Effector memory CD8-positive, alpha-beta T cell (primary cell): ENCODE measurements around the gene C3orf20.
"Not testable (repeated sequence)": the region's sequence is repeated elsewhere in the genome, so short reads cannot be mapped to it uniquely, and the experiment has no call there.

ENCODE experiments used
- ATAC-seq: fragments of 150-1000 bp; cut with Tn5 transposase; replicated peaks from 2 replicates; pipeline ENCODE4 v1.10.0; 2021; ENCODE audit warnings: mild to moderate bottlenecking, moderate library complexity
- DNase-seq, 3 experiments: peaks; one replicate each; pipeline ENCODE4 v3.0.0; 2021
- H3K27ac Mint-ChIP-seq, 2 donors: one replicate each; pipeline ENCODE4 v1.8.0; 2022; ENCODE audit warnings: mild to moderate bottlenecking in 2 of 2, mixed read lengths in 2 of 2, moderate library complexity in 2 of 2
- H3K27me3 Mint-ChIP-seq, 2 donors: one replicate each; pipeline ENCODE4 v1.8.0; 2022; ENCODE audit warnings: mixed read lengths in 2 of 2
- H3K36me3 Mint-ChIP-seq: one replicate; pipeline ENCODE4 v1.8.0; 2022; ENCODE audit warnings: mild to moderate bottlenecking, moderate library complexity, mixed read lengths; ENCODE audit not compliant: insufficient read depth
- H3K4me1 Mint-ChIP-seq, 2 donors: one replicate each; pipeline ENCODE4 v1.8.0; 2022; ENCODE audit warnings: low read depth in 2 of 2, mixed read lengths in 2 of 2
- H3K4me3 Mint-ChIP-seq, 2 donors: one replicate each; pipeline ENCODE4 v1.8.0; 2022; ENCODE audit warnings: mild to moderate bottlenecking in 2 of 2, mixed read lengths in 2 of 2, moderate library complexity in 2 of 2
- H3K9me3 Mint-ChIP-seq, 2 donors: one replicate each; pipeline ENCODE4 v1.8.0; 2022; ENCODE audit warnings: mixed read lengths in 2 of 2

The C3orf20 gene

GRCh38 chr3:14640734-14641133 lies 34.2 kb upstream of the C3orf20 start:
- Mint-ChIP-seq H3K4me3 (no peak overlapping the region), H3K4me1 (no peaks in the 10 kb centered on the region), H3K27me3 (peaks cover 57 to 73% of the 10 kb centered on the region in 2 donors), H3K9me3 (no peaks in the 10 kb centered on the region), H3K36me3 (no peaks in the 10 kb centered on the region), H3K27ac (no peak overlapping the region)
- ATAC-seq (no peak), DNase-seq (no peak)

- Mint-ChIP-seq H3K27ac (no peak overlapping the region), H3K27me3 (peaks cover 57 to 67% of the 10 kb centered on the region in 2 donors), H3K4me1 (peaks cover 0 to 2% of the 10 kb centered on the region in 2 donors), H3K9me3 (no peaks in the 10 kb centered on the region), H3K4me3 (no peak overlapping the region), H3K36me3 (no peaks in the 10 kb centered on the region)
- no peak for ATAC-seq
- no peak for DNase-seq
These were observed 33.6 kb upstream of the C3orf20 start for GRCh38 chr3:14641346-14641745.

- H3K27me3 Mint-ChIP-seq, result peaks cover 17 to 26% of the 10 kb centered on the region in 2 donors
- ATAC-seq, result no peak
- no peaks in the 10 kb centered on the region for H3K36me3 Mint-ChIP-seq
- H3K4me3 Mint-ChIP-seq, result no peak overlapping the region
- H3K4me1 Mint-ChIP-seq, result peaks cover 3 to 8% of the 10 kb centered on the region in 2 donors
- DNase-seq, result no peak
- H3K9me3 Mint-ChIP-seq, result no peaks in the 10 kb centered on the region
- H3K27ac Mint-ChIP-seq, result no peak overlapping the region
These were observed 29.5 kb upstream of the C3orf20 start for GRCh38 chr3:14645453-14645852.

DNA sequence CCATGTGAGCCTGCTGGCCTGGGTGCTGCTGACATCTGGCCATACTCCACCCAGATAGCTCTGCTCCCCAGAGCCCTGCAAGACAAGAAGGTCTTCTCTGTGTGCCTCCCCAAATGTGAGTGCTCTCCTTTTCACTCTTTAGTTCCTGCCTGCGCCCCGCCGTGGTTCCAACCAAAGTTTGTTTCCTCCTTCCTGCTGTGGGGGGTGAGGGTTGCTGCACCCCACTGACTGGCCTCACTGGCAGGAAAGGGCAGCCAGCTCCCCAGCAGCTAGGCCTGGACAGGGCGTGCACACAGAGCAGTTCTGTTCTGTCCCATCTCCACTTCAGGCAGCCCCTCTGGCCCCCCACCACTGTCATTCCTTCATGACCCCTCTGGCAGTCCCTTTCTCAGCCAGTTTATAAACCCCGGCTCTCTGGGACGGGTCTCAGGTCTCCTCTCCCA lies 28.8 kb upstream of the C3orf20 start:
- DNase-seq (no peak), ATAC-seq (no peak)
- no peak overlapping the region for H3K4me3 Mint-ChIP-seq
- peaks cover under 1% of the 10 kb centered on the region for H3K36me3 Mint-ChIP-seq
- peaks cover 9 to 13% of the 10 kb centered on the region in 2 donors for H3K4me1 Mint-ChIP-seq
- peaks cover 12 to 19% of the 10 kb centered on the region in 2 donors for H3K27me3 Mint-ChIP-seq
- no peaks in the 10 kb centered on the region for H3K9me3 Mint-ChIP-seq
- no peak overlapping the region for H3K27ac Mint-ChIP-seq

DNA sequence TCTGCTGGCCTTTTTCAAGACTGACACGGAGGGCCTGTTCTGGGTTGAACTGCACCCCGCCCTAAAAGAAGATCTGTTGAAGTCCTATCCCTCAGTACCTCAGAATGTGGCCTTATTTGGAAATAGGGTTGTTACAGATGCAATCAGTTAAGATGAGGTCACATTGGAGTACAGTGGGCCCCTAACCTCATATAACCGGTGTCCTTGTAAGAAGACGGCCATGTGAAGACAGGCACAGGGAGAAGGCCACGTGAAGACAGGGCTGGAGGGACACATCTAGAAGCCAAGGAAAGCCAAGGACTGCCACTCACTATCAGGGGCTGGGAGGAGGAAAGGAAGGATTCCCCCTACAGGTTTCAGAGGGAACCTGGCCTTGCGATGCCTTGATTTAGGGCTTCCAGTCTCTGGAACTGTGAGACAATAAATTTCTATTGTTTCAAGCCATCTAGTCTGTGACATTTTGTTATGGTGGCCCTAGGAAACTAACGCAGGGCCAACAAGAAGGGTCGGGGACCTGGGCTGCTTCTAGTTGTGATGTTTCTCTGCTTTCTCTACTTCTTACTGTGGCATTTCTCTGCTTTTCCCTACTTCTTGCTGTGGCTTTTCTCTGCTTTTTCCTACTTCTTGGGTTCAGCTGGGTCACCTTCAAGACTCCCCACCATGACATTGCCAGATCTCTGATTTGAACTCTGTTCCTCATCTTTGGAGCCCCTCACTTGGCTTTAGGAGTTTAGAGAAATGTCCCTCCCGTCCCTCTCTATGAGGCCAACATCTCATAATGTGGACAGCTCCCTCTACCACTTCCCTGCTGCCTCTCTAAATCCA lies 28.1 kb upstream of the C3orf20 start:
- no peak overlapping the region for H3K4me3 Mint-ChIP-seq

GRCh38 chr3:14647976-14648955 lies 26.7 kb upstream of the C3orf20 start:
- Mint-ChIP-seq H3K36me3 (peaks cover 12% of the 10 kb centered on the region), H3K4me1 (peaks cover 15 to 26% of the 10 kb centered on the region in 2 donors), H3K9me3 (no peaks in the 10 kb centered on the region), H3K27me3 (peaks cover 4 to 8% of the 10 kb centered on the region in 2 donors), H3K27ac (no peak overlapping the region), H3K4me3 (no peak overlapping the region)
- ATAC-seq (no peak), DNase-seq (no peak)

More for the DNA sequence above, 28.1 kb upstream of the C3orf20 start:
- Mint-ChIP-seq H3K4me1 (peaks cover 10 to 13% of the 10 kb centered on the region in 2 donors), H3K36me3 (peaks cover 7% of the 10 kb centered on the region), H3K27ac (no peak overlapping the region), H3K9me3 (no peaks in the 10 kb centered on the region), H3K27me3 (peaks cover 9 to 13% of the 10 kb centered on the region in 2 donors)
- ATAC-seq (no peak), DNase-seq (no peak)

GRCh38 chr3:14649466-14649865 lies 25.5 kb upstream of the C3orf20 start:
- DNase-seq, result no peak
- no peaks in the 10 kb centered on the region for H3K27me3 Mint-ChIP-seq
- H3K4me1 Mint-ChIP-seq, result peaks cover 18 to 33% of the 10 kb centered on the region in 2 donors
- no peak for ATAC-seq
- H3K9me3 Mint-ChIP-seq, result no peaks in the 10 kb centered on the region
- no peak overlapping the region for H3K4me3 Mint-ChIP-seq
- peaks cover 15% of the 10 kb centered on the region for H3K36me3 Mint-ChIP-seq
- H3K27ac Mint-ChIP-seq, result no peak overlapping the region

GRCh38 chr3:14650193-14650592 lies 24.7 kb upstream of the C3orf20 start:
- ATAC-seq (no peak), DNase-seq (no peak)
- peaks cover 18 to 33% of the 10 kb centered on the region in 2 donors for H3K4me1 Mint-ChIP-seq
- H3K27me3 Mint-ChIP-seq, result no peaks in the 10 kb centered on the region
- peak overlapping the region; percentile 89 to 91 for H3K4me3 Mint-ChIP-seq
- H3K27ac Mint-ChIP-seq, result peak overlapping the region; percentile 97 to 98
- H3K36me3 Mint-ChIP-seq, result peaks cover 23% of the 10 kb centered on the region
- no peaks in the 10 kb centered on the region for H3K9me3 Mint-ChIP-seq

DNA sequence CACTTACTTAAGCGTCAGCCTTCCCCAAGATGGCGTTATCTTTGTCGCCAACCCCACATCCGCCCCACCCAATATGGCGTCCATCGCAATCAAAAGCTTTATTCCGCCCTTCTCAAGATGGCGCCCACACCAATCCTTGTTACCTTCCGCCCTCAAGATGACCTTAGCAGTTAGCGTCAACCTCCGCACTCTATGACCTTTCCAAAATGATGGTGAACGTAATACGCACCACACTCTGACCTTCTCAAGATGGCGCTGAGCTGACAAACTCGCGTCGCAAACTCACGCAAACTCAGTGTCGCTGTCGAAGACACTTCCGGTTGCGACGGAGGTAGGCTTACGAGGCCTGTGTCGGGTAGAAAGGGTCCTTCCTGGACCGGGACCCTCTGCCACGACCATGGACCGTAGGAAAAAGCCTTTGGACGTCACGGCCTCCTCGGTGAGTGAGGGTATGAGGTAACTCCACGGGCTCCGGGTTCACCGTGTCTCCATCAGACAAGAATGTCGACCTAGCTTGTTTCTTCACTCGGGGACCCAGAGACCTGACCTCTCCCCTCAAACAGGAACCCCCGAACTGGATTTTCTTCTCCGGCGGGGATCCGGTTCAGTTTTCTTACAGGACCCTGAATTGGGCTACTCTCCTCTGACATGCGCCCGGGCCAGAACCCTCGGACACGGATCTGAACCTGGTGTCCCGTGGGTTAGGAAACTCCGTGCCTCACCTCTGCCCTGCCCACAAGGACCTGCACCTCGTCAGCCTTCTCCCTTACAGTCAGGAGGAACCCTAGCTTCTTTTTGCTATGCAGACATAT lies 23.3 kb upstream of the C3orf20 start, which contains the start of gene CCDC174:
CCDC174 (plus strand) TSS at position 323 of the 812 bp plus-strand sequence; CDS start at position 398, 75 bp downstream.
- Mint-ChIP-seq H3K36me3 (peaks cover 37% of the 10 kb centered on the region), H3K27me3 (no peaks in the 10 kb centered on the region), H3K4me3 (peak within 1 kb of the TSS; percentile 89 to 91), H3K27ac (peak within 1 kb of the TSS; percentile 97 to 98), H3K9me3 (no peaks in the 10 kb centered on the region), H3K4me1 (peaks cover 16 to 36% of the 10 kb centered on the region in 2 donors)
- ATAC-seq (peak; percentile 94), DNase-seq (peak; percentile 97 to 99 (median 98))

GRCh38 chr3:14652360-14652907 lies 22.5 kb upstream of the C3orf20 start:
- not testable (repeated sequence) for H3K9me3 Mint-ChIP-seq, DNase-seq, H3K27me3 Mint-ChIP-seq, ATAC-seq
- Mint-ChIP-seq H3K36me3 (peaks cover 45% of the 10 kb centered on the region), H3K4me3 (peak overlapping the region; percentile 89 to 91), H3K27ac (peak overlapping the region; percentile 97 to 98), H3K4me1 (peaks cover 17 to 38% of the 10 kb centered on the region in 2 donors)

DNA sequence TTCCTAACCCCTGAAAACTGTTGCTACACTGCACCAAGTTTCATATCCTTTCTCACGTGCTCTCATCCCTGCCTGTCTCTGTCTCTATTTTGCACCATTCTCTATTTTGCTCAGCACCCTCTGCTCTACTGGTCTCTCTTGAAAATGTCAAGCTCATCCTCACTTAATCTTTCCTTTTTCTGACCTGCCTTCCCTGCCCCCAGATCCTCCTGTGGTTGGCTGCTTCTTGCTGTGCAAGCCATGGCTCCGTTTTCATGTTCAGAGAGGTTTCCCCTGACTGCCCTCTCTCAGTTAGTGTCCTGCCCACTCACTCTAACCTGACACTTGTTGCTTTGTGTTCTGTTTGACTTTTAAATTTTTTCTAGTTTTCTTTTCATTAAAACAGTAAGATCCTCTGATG lies 17.4 kb upstream of the C3orf20 start:
- H3K9me3 Mint-ChIP-seq, result no peaks in the 10 kb centered on the region
- peaks cover 84% of the 10 kb centered on the region for H3K36me3 Mint-ChIP-seq
- DNase-seq (no peak), ATAC-seq (no peak)
- no peak overlapping the region for H3K4me3 Mint-ChIP-seq
- H3K27ac Mint-ChIP-seq, result peak overlapping the region in 1 of 2 donors; percentile 13
- H3K4me1 Mint-ChIP-seq, result peaks cover 12 to 21% of the 10 kb centered on the region in 2 donors
- no peaks in the 10 kb centered on the region for H3K27me3 Mint-ChIP-seq

- Mint-ChIP-seq H3K4me1 (peaks cover 9 to 10% of the 10 kb centered on the region in 2 donors), H3K9me3 (no peaks in the 10 kb centered on the region), H3K27ac (no peak overlapping the region), H3K4me3 (no peak overlapping the region), H3K36me3 (peaks cover 98% of the 10 kb centered on the region), H3K27me3 (no peaks in the 10 kb centered on the region)
- ATAC-seq (no peak), DNase-seq (no peak)
These were observed 16.0 kb upstream of the C3orf20 start for GRCh38 chr3:14658978-14659377.
